GM10266 (cell line): ENCODE measurements around the gene C2orf80.

Source experiments
- DNase-seq: peaks from one replicate; pipeline ENCODE4 v3.0.0; 2012; ENCODE audit errors: extremely low spot score
- CTCF ChIP-seq: IDR thresholded peaks from 2 replicates; pipeline ENCODE4 v1.5.1; 2012; ENCODE audit warnings: mild to moderate bottlenecking, low read depth; ENCODE audit not compliant: control insufficient read depth, insufficient read depth; ENCODE audit errors: missing control alignments

Gene C2orf80

DNA sequence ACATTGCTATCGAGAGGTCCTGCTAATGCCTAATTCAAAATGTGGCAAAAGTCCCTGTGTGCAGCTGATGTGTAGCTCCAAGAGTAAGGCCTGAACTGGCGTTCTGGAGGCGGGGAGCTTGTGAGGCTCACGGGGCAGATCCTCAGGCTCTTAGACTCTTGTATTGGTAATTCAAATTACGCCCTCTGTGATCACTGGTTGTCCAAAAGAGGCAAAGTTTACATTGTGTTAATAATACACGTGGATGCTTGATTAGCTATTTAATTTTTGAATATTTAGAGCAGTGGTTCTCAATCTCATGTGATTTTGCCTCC lies 14.0 kb downstream of the C2orf80 start:
- TF ChIP-seq CTCF, result no peak
- DNase-seq, result no peak

DNA sequence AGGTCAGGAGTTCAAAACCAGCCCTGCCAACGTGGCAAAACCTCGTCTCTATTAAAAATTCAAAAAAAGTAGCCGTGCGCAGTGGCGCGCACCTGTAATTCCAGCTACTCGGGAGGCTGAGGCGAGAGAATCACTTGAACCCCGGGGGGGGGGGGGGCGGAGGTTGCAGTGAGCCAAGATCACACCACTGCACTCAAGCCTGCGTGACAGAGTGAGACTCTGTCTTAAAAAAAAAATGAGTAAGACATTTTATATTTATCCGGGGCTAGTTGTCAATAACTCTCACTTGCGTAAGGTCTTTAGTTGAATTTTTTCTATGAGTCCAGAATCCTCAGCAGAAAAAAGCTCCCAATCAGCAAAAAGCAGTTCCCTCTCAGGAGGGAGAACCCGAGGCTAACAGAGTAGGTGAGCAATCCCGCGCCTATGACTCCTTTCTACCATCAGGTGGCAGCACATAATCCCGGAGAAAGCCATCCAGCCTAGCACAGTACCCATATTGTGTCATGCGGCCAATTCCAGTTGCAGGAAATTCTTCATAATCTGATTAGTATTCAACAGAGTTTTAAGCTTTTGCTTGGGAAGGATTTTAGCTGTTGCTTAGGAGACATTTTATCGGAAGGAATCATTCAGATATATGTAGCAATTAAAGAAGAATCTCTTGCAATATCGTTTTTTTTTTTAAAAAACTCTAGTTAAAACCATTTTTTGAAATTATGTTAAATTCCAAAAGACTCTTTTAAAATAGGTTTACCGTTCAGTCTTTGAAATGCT lies 14.6 kb downstream of the C2orf80 start:
- TF ChIP-seq CTCF, result peak; percentile 85
- DNase-seq, result peak; percentile 68

DNA sequence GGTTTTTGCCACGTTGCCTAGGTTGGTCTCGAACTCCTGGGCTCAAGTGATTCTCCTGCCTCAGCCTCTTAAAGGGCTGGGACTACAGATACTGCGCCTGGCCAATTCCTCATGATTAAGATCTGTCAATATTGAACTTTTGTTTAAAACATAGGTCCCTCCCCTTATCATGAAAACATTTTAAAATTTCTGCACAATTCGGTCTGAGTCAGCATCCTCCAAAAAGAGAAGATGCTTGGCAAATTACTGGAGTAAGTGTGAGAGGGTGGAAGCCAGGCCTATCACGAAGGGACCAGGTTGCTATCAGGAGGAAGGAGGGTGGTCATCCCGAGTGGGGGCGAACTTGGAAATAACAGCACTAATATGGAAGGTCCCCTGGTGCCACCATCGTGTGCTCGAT lies 15.7 kb downstream of the C2orf80 start:
- no peak for DNase-seq
- TF ChIP-seq CTCF, result no peak

- DNase-seq, result no peak
- no peak for TF ChIP-seq CTCF
Measured at GRCh38 chr2:208172125-208172524, 17.7 kb downstream of the C2orf80 start.

GRCh38 chr2:208164951-208165755 lies 24.7 kb downstream of the C2orf80 start:
- TF ChIP-seq CTCF, result no peak
- DNase-seq, result no peak

DNA sequence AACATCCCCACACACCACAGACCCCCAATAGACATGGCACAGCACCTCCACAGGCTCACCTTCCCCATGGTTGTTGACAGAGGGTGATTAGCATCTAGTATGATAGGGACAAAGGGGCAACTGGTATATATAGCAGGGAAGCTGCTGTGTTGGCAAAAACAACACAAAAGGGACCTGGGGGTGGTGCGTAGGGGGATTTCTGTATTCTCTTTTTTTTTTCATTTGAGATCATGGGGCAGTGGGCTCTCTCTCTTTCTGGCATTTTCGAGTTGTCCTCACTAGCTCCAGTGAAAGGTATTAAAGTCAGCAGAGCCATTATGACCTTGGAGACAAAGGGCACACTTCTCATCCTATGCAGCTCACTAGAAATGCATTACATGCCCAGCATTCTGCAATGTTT lies 26.3 kb downstream of the C2orf80 start, which contains the start of gene CRYGA:
Gene CRYGA (minus strand): TSS at position 101 of the 400 bp plus-strand sequence. CDS start 33 bp downstream, at position 68.
- no peak for TF ChIP-seq CTCF
- DNase-seq, result no peak

GRCh38 chr2:208156439-208156838 lies 33.4 kb downstream of the C2orf80 start:
- no peak for TF ChIP-seq CTCF
- no peak for DNase-seq
